Thoracic aorta (tissue), 2 donors: ENCODE data around the gene AOPEP. TPM values are rescaled to one million over a fixed set of nuclear protein-coding genes. Genes with fewer than 3 reads are reported as not detected.

Experiments used
- ATAC-seq: fragments of 150-250 bp; one replicate; pipeline ENCODE4 v1.8.0; 2017; ENCODE audit warnings: low read depth; ENCODE audit not compliant: insufficient number of reproducible peaks, low FRiP score
- DNase-seq: peaks from one replicate; pipeline ENCODE4 v3.0.0-alpha.2; 2020; ENCODE audit warnings: low spot score
- H3K27ac ChIP-seq, 2 donors: fragments of 200-600 bp; sonication (generic); 1 replicate in 1 of 2; 2 replicates in 1 of 2; pipeline ENCODE4 v1.5.1; 2016; ENCODE audit warnings: mild to moderate bottlenecking in 2 of 2, moderate library complexity in 2 of 2
- H3K27me3 ChIP-seq: fragments of 200-600 bp; sonication (generic); replicated peaks from 2 replicates; pipeline ENCODE4 v1.6.0; 2016; ENCODE audit warnings: mild to moderate bottlenecking; ENCODE audit not compliant: insufficient read depth
- H3K36me3 ChIP-seq: fragments of 200-600 bp; sonication (generic); one replicate; pipeline ENCODE4 v1.5.1; 2016
- H3K4me1 ChIP-seq, 2 donors: fragments of 200-600 bp; sonication (generic); 1 replicate in 1 of 2; 2 replicates in 1 of 2; pipeline versions ENCODE4 v1.5.1 to v1.6.0; 2016; ENCODE audit warnings: low read depth in 2 of 2, mild to moderate bottlenecking in 1 of 2; ENCODE audit not compliant: control insufficient read depth in 1 of 2
- H3K4me3 ChIP-seq: fragments of 200-600 bp; sonication (generic); 2 replicates; pipeline ENCODE4 v1.5.1; 2016; ENCODE audit warnings: mild to moderate bottlenecking
- H3K9me3 ChIP-seq: fragments of 200-600 bp; sonication (generic); 2 replicates; pipeline ENCODE4 v1.5.1; 2016
- total RNA-seq, 2 donors: library from RNA; depleted of rRNA; stranded (reverse); fragments of >200 nt; gene quantifications; one replicate each; pipeline versions ENCODE4 v1.1.0 to v1.2.3, GENCODE V29; 2016
- TF ChIP-seq, protein P1 (sequence below): fragments of 200-600 bp; sonication (generic); IDR thresholded peaks from one replicate; pipeline ENCODE4 v1.5.1; 2019; ENCODE audit warnings: antibody characterized with exemption

Gene AOPEP
- total RNA-seq, 2 donors from 2014 or later = 494 to 668 TPM

DNA sequence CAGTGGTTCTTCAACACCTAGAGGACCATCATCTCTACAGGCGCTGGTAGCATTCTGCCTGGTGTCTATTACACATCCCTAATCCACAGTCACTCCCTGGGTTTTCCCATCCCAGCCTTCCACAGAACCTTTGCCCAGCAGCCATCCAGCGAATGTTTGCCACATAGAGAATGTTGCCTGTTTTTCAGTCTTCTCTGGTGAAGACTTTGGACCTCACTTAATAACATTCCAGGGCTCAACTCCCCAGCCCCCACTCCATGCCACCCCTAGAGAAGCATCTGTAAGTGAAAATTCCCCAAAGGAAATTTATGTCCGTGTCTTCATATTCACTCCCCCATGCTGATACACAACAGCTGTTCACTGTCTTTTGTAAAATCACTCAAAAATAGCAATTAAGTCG lies 249.6 kb downstream of the AOPEP start:
- TF ChIP-seq, protein P1, sequence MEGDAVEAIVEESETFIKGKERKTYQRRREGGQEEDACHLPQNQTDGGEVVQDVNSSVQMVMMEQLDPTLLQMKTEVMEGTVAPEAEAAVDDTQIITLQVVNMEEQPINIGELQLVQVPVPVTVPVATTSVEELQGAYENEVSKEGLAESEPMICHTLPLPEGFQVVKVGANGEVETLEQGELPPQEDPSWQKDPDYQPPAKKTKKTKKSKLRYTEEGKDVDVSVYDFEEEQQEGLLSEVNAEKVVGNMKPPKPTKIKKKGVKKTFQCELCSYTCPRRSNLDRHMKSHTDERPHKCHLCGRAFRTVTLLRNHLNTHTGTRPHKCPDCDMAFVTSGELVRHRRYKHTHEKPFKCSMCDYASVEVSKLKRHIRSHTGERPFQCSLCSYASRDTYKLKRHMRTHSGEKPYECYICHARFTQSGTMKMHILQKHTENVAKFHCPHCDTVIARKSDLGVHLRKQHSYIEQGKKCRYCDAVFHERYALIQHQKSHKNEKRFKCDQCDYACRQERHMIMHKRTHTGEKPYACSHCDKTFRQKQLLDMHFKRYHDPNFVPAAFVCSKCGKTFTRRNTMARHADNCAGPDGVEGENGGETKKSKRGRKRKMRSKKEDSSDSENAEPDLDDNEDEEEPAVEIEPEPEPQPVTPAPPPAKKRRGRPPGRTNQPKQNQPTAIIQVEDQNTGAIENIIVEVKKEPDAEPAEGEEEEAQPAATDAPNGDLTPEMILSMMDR = no peak
- Histone ChIP-seq H3K36me3 (no peaks in the 10 kb centered on the region), H3K27ac (no peak overlapping the region), H3K9me3 (no peaks in the 10 kb centered on the region), H3K4me3 (no peak overlapping the region), H3K27me3 (no peaks in the 10 kb centered on the region), H3K4me1 (peaks cover 20 to 34% of the 10 kb centered on the region in 2 donors)
- DNase-seq (no peak), ATAC-seq (no peak)

DNA sequence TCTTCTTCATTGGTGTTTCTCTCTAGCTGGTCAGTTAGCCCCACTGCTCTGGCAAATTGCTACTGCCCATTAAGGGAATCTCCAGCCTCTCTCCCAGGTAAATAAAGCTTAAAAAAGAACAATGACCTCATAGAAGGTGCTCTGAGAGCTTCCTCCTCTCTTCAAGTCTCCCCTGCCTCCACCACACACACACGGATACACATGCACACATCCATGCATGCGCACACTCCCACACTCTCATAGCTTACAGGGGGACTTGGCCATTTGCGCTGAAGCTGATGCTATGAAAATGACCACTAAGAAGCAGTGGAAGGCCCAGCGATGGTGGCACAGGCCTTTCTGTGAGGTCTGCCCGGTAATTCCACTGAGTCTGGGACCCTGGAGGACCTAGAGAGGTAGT lies 250.9 kb downstream of the AOPEP start:
- no peaks in the 10 kb centered on the region for H3K36me3 ChIP-seq
- no peak overlapping the region for H3K27ac ChIP-seq
- ATAC-seq (no peak), DNase-seq (no peak)
- TF ChIP-seq, protein P1 = no peak
- peaks cover 20 to 25% of the 10 kb centered on the region in 2 donors for H3K4me1 ChIP-seq
- H3K27me3 ChIP-seq = no peaks in the 10 kb centered on the region
- no peaks in the 10 kb centered on the region for H3K9me3 ChIP-seq
- H3K4me3 ChIP-seq = no peak overlapping the region

DNA sequence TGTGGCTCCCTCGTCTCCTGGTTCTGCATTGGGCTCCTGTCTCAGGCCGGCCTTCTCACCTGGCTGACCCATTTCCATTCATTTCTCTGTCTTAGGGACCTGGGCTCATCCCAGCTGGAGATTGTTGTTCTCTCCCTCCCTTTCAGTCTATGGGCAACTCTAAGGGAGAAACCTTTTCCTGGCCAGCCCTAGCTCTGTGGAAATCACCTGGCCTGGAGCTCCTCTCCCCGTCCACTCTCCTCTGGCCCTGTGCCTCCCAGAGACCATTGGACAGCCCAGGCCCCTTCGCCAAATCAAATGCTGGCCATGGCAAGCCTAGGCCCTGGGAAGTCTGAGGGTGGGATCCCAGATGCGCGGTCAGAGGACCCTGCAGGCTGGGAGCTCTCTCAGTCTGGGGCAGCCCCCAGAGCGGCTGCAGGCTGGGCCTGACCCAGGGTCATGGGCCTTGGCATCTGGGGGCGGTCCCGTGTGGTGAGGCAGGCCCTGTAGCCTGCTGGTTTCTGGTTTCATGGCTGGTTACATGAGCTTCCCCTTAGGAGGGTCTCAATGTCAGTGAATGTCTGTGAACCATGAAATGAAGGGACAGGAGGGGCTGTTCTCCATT lies 253.5 kb downstream of the AOPEP start:
- Histone ChIP-seq H3K27ac (no peak overlapping the region), H3K4me3 (no peak overlapping the region), H3K36me3 (no peaks in the 10 kb centered on the region), H3K4me1 (no peaks in the 10 kb centered on the region), H3K9me3 (no peaks in the 10 kb centered on the region), H3K27me3 (no peaks in the 10 kb centered on the region)
- no peak for DNase-seq
- TF ChIP-seq, protein P1 = no peak
- ATAC-seq = no peak

DNA sequence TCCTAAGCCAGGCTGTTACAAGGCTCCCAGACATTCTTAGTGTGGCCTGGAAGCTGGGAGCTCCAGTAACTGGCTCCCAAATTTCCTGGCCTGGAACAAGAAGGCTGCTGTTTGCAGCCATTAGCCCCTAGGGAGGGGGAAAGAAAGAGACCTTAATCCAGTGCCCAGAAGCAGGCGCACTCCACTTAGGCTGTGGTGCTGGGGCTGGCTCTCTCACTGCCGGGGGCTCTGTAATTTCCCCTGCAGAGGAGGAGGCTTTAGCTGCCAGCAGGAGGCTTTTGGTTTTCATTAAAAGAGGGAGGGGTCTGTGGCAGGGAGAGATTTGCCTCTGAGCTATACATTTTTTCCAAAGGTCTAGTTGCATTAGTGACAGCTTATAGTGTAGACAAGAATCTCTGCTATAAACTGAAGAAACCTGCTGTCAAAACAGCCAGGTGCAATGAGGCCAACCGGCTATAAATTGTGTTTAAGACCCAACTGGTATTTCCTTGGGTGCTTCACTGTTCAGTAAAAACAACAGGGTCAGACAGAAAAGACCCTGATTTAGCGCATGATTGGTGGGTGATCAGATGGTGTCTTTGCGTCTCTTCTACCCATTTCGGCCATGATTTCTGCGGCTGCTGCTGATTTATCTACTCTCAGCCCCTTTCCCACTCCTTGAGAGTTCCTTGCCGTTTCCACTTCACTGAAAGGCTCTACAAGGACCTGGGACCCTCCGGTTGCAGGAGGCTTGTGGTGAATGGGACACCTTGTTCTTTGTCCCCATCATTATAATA lies 254.6 kb downstream of the AOPEP start:
- H3K4me3 ChIP-seq = no peak overlapping the region
- H3K4me1 ChIP-seq = no peaks in the 10 kb centered on the region
- TF ChIP-seq, protein P1 = no peak
- no peaks in the 10 kb centered on the region for H3K36me3 ChIP-seq
- no peak for ATAC-seq
- no peaks in the 10 kb centered on the region for H3K9me3 ChIP-seq
- no peak for DNase-seq
- no peak overlapping the region for H3K27ac ChIP-seq
- H3K27me3 ChIP-seq = no peaks in the 10 kb centered on the region

DNA sequence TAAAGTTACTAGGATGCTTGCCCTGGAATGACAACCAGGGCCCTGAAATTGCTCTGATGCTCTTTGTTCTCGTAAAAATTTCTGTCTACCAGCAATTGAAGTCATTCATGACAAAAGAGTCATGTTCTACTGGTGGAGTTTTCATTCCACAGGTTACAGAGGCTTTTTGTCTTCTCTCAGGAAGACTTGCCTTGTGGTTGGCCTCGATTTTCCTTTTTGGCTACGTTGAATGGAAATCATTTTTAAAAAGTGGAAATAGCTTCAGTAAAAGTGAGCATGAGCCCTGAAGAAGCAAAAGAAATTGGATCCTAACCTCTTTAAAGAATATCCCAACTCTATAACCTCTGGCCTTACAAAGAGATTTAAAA lies 255.2 kb downstream of the AOPEP start:
- Histone ChIP-seq H3K36me3 (no peaks in the 10 kb centered on the region), H3K9me3 (no peaks in the 10 kb centered on the region), H3K27ac (no peak overlapping the region), H3K4me3 (no peak overlapping the region), H3K4me1 (no peaks in the 10 kb centered on the region), H3K27me3 (no peaks in the 10 kb centered on the region)
- ATAC-seq = no peak
- DNase-seq = no peak
- TF ChIP-seq, protein P1 = no peak
